ENCODE measurements around the gene MED27. TPM values are rescaled to one million over a fixed set of nuclear protein-coding genes. Genes with fewer than 3 reads are reported as not detected.

Gene MED27
- total and polyA plus RNA-seq, 10 of the 15 experiments (the other 5 are each of a cell fraction or from before 2014, with no cell fraction given), result 20.3 to 50.3 (median 35.5) TPM

DNA sequence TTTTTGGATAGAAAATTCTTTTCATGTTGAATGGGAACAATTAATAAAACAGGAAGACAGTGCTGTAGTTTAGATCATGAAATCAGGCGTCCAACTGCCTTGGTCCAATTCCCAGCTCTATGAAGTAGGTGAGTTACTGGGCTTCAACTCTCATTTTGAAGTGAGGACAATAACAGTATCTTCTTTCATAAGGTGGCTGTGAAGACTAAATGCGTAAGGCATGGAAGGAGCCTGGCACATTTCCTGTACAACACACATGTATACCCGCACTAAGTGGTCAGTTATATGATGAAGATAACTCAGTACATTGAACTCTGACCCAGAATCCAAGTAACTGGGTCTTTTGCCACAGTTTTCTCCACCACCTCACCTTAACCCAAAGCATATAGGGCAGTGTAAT lies 120.6 kb downstream of the MED27 start:
- Histone ChIP-seq H3K27ac (ENCODE audit: control insufficient read depth, insufficient read depth) (no peak overlapping the region), H4K20me1 (ENCODE audit: control insufficient read depth, insufficient read depth) (no peaks in the 10 kb centered on the region), H3K4me1 (ENCODE audit: control insufficient read depth, insufficient read depth, low read length) (no peaks in the 10 kb centered on the region), H3K9me3 (replicated peaks; ENCODE audit: control insufficient read depth, insufficient read depth, low read length) (no peaks in the 10 kb centered on the region), H3K27me3 (replicated peaks in 1 of 2; ENCODE audit: control insufficient read depth in 2 of 2, insufficient read depth in 2 of 2, low read length in 1 of 2) (no peaks in the 10 kb centered on the region), H3K4me3 (no peak overlapping the region), H3K79me2 (ENCODE audit: control insufficient read depth, insufficient read depth, low read length) (no peaks in the 10 kb centered on the region), H3K36me3 (ENCODE audit: control insufficient read depth in 2 of 2, insufficient read depth in 2 of 2, low read length in 1 of 2) (no peaks in the 10 kb centered on the region), H2AFZ (ENCODE audit: control insufficient read depth, low read depth, low read length) (no peak overlapping the region), H3K9ac (ENCODE audit: control insufficient read depth, insufficient read depth, low read length) (no peak overlapping the region), H3K4me2 (ENCODE audit: control insufficient read depth, insufficient read depth) (no peak overlapping the region)
- TF ChIP-seq SMAD5 (IDR thresholded peaks at IDR 0.05; ENCODE audit: low read depth) (no peak), EED (IDR thresholded peaks at IDR 0.05; ENCODE audit: low read depth) (no peak), ZNF384 (IDR thresholded peaks at IDR 0.05; ENCODE audit: borderline replicate concordance, low read depth, low read length) (no peak), NR2C2 (IDR thresholded peaks at IDR 0.05; ENCODE audit: borderline replicate concordance, control insufficient read depth, insufficient read length, low read depth) (no peak), POLR2A (IDR thresholded peaks at IDR 0.05; ENCODE audit: low read depth, low read length) (no peak)
- TF ChIP-seq, protein P1, sequence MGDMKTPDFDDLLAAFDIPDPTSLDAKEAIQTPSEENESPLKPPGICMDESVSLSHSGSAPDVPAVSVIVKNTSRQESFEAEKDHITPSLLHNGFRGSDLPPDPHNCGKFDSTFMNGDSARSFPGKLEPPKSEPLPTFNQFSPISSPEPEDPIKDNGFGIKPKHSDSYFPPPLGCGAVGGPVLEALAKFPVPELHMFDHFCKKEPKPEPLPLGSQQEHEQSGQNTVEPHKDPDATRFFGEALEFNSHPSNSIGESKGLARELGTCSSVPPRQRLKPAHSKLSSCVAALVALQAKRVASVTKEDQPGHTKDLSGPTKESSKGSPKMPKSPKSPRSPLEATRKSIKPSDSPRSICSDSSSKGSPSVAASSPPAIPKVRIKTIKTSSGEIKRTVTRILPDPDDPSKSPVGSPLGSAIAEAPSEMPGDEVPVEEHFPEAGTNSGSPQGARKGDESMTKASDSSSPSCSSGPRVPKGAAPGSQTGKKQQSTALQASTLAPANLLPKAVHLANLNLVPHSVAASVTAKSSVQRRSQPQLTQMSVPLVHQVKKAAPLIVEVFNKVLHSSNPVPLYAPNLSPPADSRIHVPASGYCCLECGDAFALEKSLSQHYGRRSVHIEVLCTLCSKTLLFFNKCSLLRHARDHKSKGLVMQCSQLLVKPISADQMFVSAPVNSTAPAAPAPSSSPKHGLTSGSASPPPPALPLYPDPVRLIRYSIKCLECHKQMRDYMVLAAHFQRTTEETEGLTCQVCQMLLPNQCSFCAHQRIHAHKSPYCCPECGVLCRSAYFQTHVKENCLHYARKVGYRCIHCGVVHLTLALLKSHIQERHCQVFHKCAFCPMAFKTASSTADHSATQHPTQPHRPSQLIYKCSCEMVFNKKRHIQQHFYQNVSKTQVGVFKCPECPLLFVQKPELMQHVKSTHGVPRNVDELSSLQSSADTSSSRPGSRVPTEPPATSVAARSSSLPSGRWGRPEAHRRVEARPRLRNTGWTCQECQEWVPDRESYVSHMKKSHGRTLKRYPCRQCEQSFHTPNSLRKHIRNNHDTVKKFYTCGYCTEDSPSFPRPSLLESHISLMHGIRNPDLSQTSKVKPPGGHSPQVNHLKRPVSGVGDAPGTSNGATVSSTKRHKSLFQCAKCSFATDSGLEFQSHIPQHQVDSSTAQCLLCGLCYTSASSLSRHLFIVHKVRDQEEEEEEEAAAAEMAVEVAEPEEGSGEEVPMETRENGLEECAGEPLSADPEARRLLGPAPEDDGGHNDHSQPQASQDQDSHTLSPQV (IDR thresholded peaks at IDR 0.05), result no peak
- TF ChIP-seq, protein P2, sequence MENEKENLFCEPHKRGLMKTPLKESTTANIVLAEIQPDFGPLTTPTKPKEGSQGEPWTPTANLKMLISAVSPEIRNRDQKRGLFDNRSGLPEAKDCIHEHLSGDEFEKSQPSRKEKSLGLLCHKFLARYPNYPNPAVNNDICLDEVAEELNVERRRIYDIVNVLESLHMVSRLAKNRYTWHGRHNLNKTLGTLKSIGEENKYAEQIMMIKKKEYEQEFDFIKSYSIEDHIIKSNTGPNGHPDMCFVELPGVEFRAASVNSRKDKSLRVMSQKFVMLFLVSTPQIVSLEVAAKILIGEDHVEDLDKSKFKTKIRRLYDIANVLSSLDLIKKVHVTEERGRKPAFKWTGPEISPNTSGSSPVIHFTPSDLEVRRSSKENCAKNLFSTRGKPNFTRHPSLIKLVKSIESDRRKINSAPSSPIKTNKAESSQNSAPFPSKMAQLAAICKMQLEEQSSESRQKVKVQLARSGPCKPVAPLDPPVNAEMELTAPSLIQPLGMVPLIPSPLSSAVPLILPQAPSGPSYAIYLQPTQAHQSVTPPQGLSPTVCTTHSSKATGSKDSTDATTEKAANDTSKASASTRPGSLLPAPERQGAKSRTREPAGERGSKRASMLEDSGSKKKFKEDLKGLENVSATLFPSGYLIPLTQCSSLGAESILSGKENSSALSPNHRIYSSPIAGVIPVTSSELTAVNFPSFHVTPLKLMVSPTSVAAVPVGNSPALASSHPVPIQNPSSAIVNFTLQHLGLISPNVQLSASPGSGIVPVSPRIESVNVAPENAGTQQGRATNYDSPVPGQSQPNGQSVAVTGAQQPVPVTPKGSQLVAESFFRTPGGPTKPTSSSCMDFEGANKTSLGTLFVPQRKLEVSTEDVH (IDR thresholded peaks at IDR 0.05; ENCODE audit: low read depth, partially characterized antibody), result no peak
- DNase-seq (ENCODE audit: low read depth, low spot score) (no peak), FAIRE-seq (no peak), ATAC-seq (no peak)
- no TSS peak for BruUV-seq (replicated peaks)
- SMC1A ChIA-PET (ENCODE audit: uncharacterized antibody, unreplicated experiment), result interaction anchor here (1.2 kb wide), 1 partner anchor 8 kb away, joined by 3 read pairs; no protein-coding TSS in a partner anchor
- in situ Hi-C loops (cut with MboI), result no loop called here
- CTCF ChIA-PET, result interaction anchor here (0.6 kb wide), 1 partner anchor 1331 kb away, joined by 3 read pairs; no protein-coding TSS in a partner anchor
- POLR2A ChIA-PET, result interaction anchor here (0.5 kb wide), 1 partner anchor 8 kb away, joined by 3 read pairs; no protein-coding TSS in a partner anchor
- WGBS (ENCODE audit: insufficient coverage, insufficient replicate concordance, low lambda C conversion rate, missing lambda C conversion rate), result 100% methylated on average over 3 of the region's 3 CpGs
- RAD21 ChIA-PET (ENCODE audit: unreplicated experiment), result no interaction called here
- intact Hi-C loops (cut with micrococcal nuclease; ENCODE audit: unreplicated experiment), result no loop called here
